A549 (cell line): ENCODE measurements around the gene DDAH2. TPM values are rescaled to one million over a fixed set of nuclear protein-coding genes. Genes with fewer than 3 reads are reported as not detected.

Experiments
- ATAC-seq, 2 experiments: fragments of 200-7000 bp in 1 of 2; fragments of >200 bp in 1 of 2; cut with Nextera tagmentation in 1 of 2; cut with Tn5 transposase in 1 of 2; 3 replicates each; pipeline versions ENCODE4 v1.8.0 to v1.9.1; 2018 to 2020; ENCODE audit warnings: mild to moderate bottlenecking in 1 of 2, moderate library complexity in 1 of 2
- CTCF ChIA-PET: fragments of 300-600 bp; sonication (Branson Sonifier 250); formaldehyde crosslinking; extraction: SDS; loops from one replicate; lab custom pipeline; 2021; ENCODE audit warnings: antibody characterized with exemption, inconsistent platforms; lab: Yijun Ruan, JAX
- POLR2A ChIA-PET: fragments of 350-600 bp; formaldehyde crosslinking; extraction: SDS; loops from one replicate; lab custom pipeline; 2021; ENCODE audit warnings: antibody characterized with exemption, inconsistent platforms; lab: Yijun Ruan, JAX
- DNase-seq, 2 experiments: peaks; one replicate each; pipeline versions ENCODE4 v3.0.0 to v3.0.0-alpha.2; 2011 to 2016; ENCODE audit warnings: low read depth in 1 of 2, low spot score in 1 of 2
- FAIRE-seq: peaks from 2 replicates; lab custom pipeline; 2011; peaks lifted over from hg19 to GRCh38; lab: Jason Lieb, UNC
- H3K27ac ChIP-seq, 2 experiments: fragments of >200 bp; sonication (Bioruptor Twin); formaldehyde crosslinking; 3 replicates each; pipeline ENCODE4 v1.5.1; 2016 to 2017
- H3K4me1 ChIP-seq: fragments of >200 bp; sonication (Bioruptor Twin); formaldehyde crosslinking; 3 replicates; pipeline ENCODE4 v1.6.1; 2016
- H3K4me2 ChIP-seq: fragments of >200 bp; sonication (Bioruptor Twin); formaldehyde crosslinking; 3 replicates; pipeline ENCODE4 v1.6.1; 2016
- H3K4me3 ChIP-seq: fragments of >200 bp; sonication (Bioruptor Twin); formaldehyde crosslinking; 3 replicates; pipeline ENCODE4 v1.5.1; 2016
- H3K9me3 ChIP-seq: fragments of >200 bp; sonication (Bioruptor Twin); formaldehyde crosslinking; 3 replicates; pipeline ENCODE4 v1.6.1; 2016
- CBX2 ChIP-seq: fragments of 200-600 bp; sonication (generic); IDR thresholded peaks from 2 replicates; pipeline ENCODE4 v1.6.1; 2016; ENCODE audit warnings: low read depth, mild to moderate bottlenecking, borderline replicate concordance
- CBX8 ChIP-seq: fragments of 200-600 bp; sonication (generic); IDR thresholded peaks from 2 replicates; pipeline ENCODE4 v1.6.1; 2016
- CEBPB ChIP-seq, 2 experiments: fragments of >200 bp in 1 of 2; sonication (Bioruptor Twin) in 1 of 2; formaldehyde crosslinking in 1 of 2; IDR thresholded peaks; 2 replicates each; pipeline ENCODE4 v1.6.1; 2012 to 2016
- EHF ChIP-seq: fragments of 250-450 bp; sonication (Bioruptor Pico); IDR thresholded peaks from 2 replicates; pipeline ENCODE4 v1.5.0; 2020; ENCODE audit warnings: mild to moderate bottlenecking
- ELK1 ChIP-seq: fragments of 150-350 bp; IDR thresholded peaks from 2 replicates; pipeline ENCODE4 v1.6.1; 2014; ENCODE audit warnings: low read depth, mild to moderate bottlenecking, low read length
- EP300 ChIP-seq, 2 experiments: fragments of >200 bp; sonication (Bioruptor Twin); formaldehyde crosslinking; IDR thresholded peaks; 2 replicates in 1 of 2; 3 replicates in 1 of 2; pipeline ENCODE4 v1.6.1; 2016 to 2017
- FOSB ChIP-seq: fragments of 250-450 bp; sonication (Bioruptor Pico); IDR thresholded peaks from 2 replicates; pipeline ENCODE4 v1.5.0; 2020; ENCODE audit warnings: mild to moderate bottlenecking, moderate library complexity
- GATA3 ChIP-seq: IDR thresholded peaks from 2 replicates; pipeline ENCODE4 v1.6.1; 2012; ENCODE audit warnings: borderline replicate concordance
- HOXA7 ChIP-seq: fragments of 250-450 bp; sonication (Bioruptor Pico); IDR thresholded peaks from 2 replicates; pipeline ENCODE4 v1.5.0; 2020; ENCODE audit warnings: mild to moderate bottlenecking, moderate library complexity
- HOXB5 ChIP-seq: fragments of 250-450 bp; sonication (Bioruptor Pico); IDR thresholded peaks from 2 replicates; pipeline ENCODE4 v1.5.0; 2020; ENCODE audit warnings: mild to moderate bottlenecking, moderate library complexity
- KDM1A ChIP-seq: fragments of 200-600 bp; sonication (generic); IDR thresholded peaks from 2 replicates; pipeline ENCODE4 v1.6.1; 2016; ENCODE audit warnings: low read depth, mild to moderate bottlenecking
- MYC ChIP-seq: IDR thresholded peaks from 2 replicates; pipeline ENCODE4 v1.6.1; 2012; ENCODE audit warnings: mild to moderate bottlenecking, inconsistent platforms, low read length, improper control_type of control experiment, borderline replicate concordance
- POLR2AphosphoS2 ChIP-seq: conservative IDR thresholded peaks from 2 replicates; pipeline ENCODE4 v1.6.1; 2012; ENCODE audit warnings: low read length, improper control_type of control experiment, inconsistent platforms
- RARB ChIP-seq: fragments of 250-450 bp; sonication (Bioruptor Pico); IDR thresholded peaks from 2 replicates; pipeline ENCODE4 v1.8.0; 2021; ENCODE audit warnings: mild to moderate bottlenecking, moderate library complexity
- RFX5 ChIP-seq: fragments of 450-650 bp; IDR thresholded peaks from 2 replicates; pipeline ENCODE4 v1.7.1; 2014; ENCODE audit warnings: antibody characterized with exemption, mild to moderate bottlenecking, moderate library complexity
- SMC3 ChIP-seq: fragments of >200 bp; sonication (Bioruptor Twin); formaldehyde crosslinking; IDR thresholded peaks from 3 replicates; pipeline ENCODE4 v1.6.1; 2018; ENCODE audit warnings: inconsistent platforms
- TP53 ChIP-seq: fragments of 250-450 bp; sonication (Bioruptor Pico); IDR thresholded peaks from 2 replicates; pipeline ENCODE4 v1.5.0; 2021; ENCODE audit warnings: mild to moderate bottlenecking, moderate library complexity
- USF2 ChIP-seq: fragments of 450-650 bp; IDR thresholded peaks from 2 replicates; pipeline ENCODE4 v1.6.1; 2014; ENCODE audit warnings: antibody characterized with exemption
- ZC3H11A ChIP-seq: fragments of 450-650 bp; IDR thresholded peaks from 2 replicates; pipeline ENCODE4 v1.6.1; 2014; ENCODE audit warnings: antibody characterized with exemption, mild to moderate bottlenecking
- ZFP36 ChIP-seq: fragments of 450-650 bp; IDR thresholded peaks from 2 replicates; pipeline ENCODE4 v1.6.1; 2014; ENCODE audit warnings: borderline replicate concordance; ENCODE audit not compliant: partially characterized antibody
- ZSCAN20 ChIP-seq: fragments of 250-450 bp; sonication (Bioruptor Pico); IDR thresholded peaks from 2 replicates; pipeline ENCODE4 v1.8.0; 2022; ENCODE audit warnings: mild to moderate bottlenecking, moderate library complexity
- WGBS: methylation state at CpG from one replicate; pipeline ENCODE4 v1.1.6; 2017; ENCODE audit errors: missing lambda C conversion rate; 5-methylcytosine and 5-hydroxymethylcytosine counted together
- polyA plus RNA-seq, 4 experiments: library from polyadenylated mRNA; depleted of rRNA in 3 of 4; stranded (reverse); fragments of >200 nt; fragmentation: RNase III in 1 of 4; extraction: RNeasy Plus Mini Kit Qiagen cat#74134 plus additional on column Dnase treatment in 1 of 4; gene quantifications; 2 replicates in 3 of 4; 3 replicates in 1 of 4; pipeline ENCODE4 v1.2.3, GENCODE V29; 2011 to 2017
- TF ChIP-seq, protein P1 (sequence below): fragments of 250-450 bp; sonication (Bioruptor Pico); IDR thresholded peaks from 2 replicates; pipeline ENCODE4 v1.5.0; 2020; ENCODE audit warnings: low read depth, mild to moderate bottlenecking, moderate library complexity
- TF ChIP-seq, protein P2 (sequence below): fragments of 200-600 bp; sonication (generic); IDR thresholded peaks from 2 replicates; pipeline ENCODE4 v1.6.1; 2016; ENCODE audit warnings: antibody characterized with exemption, mild to moderate bottlenecking, moderate library complexity
- TF ChIP-seq, protein P3 (sequence below): IDR thresholded peaks from 2 replicates; pipeline ENCODE4 v1.6.1; 2012
- TF ChIP-seq, protein P4 (sequence below): fragments of >200 bp; sonication (Bioruptor Twin); formaldehyde crosslinking; IDR thresholded peaks from 3 replicates; pipeline ENCODE4 v1.6.1; 2016

DDAH2 gene
- polyA plus RNA-seq, 2 of the 4 experiments (the other 2 are of a cell fraction), result 19.3 to 54.5 TPM

DNA sequence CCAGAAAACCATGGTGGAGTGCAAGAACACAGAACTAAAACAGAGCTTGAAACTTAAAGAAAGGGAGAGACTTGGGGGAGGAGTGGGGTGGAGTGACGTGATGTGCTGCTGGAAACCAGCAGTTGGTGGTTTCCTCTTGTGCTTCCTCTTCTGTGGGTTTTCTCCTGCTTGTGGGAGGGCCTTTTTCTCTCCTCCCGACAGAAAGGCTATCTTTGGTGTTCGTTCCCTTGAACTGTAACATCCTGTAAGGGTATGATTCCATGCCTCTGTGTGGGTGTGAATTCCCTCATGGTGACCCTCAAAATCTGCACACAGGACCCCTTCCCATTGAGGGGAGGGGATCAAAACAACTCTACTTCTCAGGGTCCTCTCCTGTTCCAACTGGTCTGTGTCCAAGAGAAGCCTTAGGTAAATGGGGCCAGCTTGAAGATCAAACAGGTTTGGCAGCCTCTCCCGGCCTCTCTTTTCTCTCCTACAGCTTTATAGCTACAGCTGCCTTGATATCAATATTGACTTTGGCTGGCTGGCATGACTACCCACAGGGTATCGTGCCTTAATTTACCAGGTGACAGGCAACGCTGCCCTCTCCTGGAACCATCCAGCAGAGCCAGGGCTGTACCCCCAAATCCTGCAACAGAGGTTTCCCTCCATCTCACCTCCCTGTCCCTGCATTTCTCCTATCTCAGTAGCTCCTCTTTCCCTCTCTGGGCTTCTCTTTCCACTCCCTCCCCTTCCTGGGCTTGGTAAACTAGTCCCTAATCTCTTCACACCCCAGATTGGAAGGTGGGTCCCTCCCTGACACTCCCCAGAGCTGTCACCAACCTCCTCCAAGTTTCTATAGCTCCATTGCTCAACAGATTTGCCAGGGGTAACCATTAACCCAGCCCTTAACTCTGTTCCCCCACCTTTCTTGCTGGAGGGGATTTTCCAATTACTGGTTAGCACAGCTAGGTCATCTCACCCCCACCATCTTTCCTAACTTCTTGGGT is 9.2 kb upstream of the DDAH2 start:
- CTCF ChIA-PET, result interaction anchor here (0.6 to 4.5 kb wide), 16 partner anchors 9 to 126 kb away, joined by 3 to 30 read pairs (median 4); partner anchors contain the start of genes DDAH2, MPIG6B and VARS1
- peak in 1 of 2 experiments; percentile 5; a peak in 2 of 6 replicates for ATAC-seq
- peaks cover 51% of the 10 kb centered on the region for H3K4me1 ChIP-seq
- TF ChIP-seq, protein P1, sequence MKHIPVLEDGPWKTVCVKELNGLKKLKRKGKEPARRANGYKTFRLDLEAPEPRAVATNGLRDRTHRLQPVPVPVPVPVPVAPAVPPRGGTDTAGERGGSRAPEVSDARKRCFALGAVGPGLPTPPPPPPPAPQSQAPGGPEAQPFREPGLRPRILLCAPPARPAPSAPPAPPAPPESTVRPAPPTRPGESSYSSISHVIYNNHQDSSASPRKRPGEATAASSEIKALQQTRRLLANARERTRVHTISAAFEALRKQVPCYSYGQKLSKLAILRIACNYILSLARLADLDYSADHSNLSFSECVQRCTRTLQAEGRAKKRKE (CRISPR knock-in tag), result no peak
- TF ChIP-seq ELK1 (no peak), GATA3 (0 out of 2 replicates have a peak, but pooled peaks have one; percentile 31), RFX5 (no peak), USF2 (no peak), CBX8 (no peak), ZC3H11A (no peak), EP300 (IDR thresholded peaks at IDR 0.05) (no peak), TP53 (no peak), ZFP36 (no peak), RARB (CRISPR knock-in tag) (no peak), HOXA7 (CRISPR knock-in tag) (no peak), EHF (CRISPR knock-in tag) (peak; percentile 26; the same call in 1 of the 2 replicates), POLR2AphosphoS2 (no peak), SMC3 (no peak), ZSCAN20 (CRISPR knock-in tag) (no peak), FOSB (CRISPR knock-in tag) (no peak), HOXB5 (CRISPR knock-in tag) (no peak), MYC (no peak), CEBPB (IDR thresholded peaks at IDR 0.05) (peak; percentile 42 to 87; a peak in 3 of 4 replicates), CBX2 (no peak), KDM1A (no peak)
- TF ChIP-seq, protein P2, sequence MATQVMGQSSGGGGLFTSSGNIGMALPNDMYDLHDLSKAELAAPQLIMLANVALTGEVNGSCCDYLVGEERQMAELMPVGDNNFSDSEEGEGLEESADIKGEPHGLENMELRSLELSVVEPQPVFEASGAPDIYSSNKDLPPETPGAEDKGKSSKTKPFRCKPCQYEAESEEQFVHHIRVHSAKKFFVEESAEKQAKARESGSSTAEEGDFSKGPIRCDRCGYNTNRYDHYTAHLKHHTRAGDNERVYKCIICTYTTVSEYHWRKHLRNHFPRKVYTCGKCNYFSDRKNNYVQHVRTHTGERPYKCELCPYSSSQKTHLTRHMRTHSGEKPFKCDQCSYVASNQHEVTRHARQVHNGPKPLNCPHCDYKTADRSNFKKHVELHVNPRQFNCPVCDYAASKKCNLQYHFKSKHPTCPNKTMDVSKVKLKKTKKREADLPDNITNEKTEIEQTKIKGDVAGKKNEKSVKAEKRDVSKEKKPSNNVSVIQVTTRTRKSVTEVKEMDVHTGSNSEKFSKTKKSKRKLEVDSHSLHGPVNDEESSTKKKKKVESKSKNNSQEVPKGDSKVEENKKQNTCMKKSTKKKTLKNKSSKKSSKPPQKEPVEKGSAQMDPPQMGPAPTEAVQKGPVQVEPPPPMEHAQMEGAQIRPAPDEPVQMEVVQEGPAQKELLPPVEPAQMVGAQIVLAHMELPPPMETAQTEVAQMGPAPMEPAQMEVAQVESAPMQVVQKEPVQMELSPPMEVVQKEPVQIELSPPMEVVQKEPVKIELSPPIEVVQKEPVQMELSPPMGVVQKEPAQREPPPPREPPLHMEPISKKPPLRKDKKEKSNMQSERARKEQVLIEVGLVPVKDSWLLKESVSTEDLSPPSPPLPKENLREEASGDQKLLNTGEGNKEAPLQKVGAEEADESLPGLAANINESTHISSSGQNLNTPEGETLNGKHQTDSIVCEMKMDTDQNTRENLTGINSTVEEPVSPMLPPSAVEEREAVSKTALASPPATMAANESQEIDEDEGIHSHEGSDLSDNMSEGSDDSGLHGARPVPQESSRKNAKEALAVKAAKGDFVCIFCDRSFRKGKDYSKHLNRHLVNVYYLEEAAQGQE, result no peak
- TF ChIP-seq, protein P3, sequence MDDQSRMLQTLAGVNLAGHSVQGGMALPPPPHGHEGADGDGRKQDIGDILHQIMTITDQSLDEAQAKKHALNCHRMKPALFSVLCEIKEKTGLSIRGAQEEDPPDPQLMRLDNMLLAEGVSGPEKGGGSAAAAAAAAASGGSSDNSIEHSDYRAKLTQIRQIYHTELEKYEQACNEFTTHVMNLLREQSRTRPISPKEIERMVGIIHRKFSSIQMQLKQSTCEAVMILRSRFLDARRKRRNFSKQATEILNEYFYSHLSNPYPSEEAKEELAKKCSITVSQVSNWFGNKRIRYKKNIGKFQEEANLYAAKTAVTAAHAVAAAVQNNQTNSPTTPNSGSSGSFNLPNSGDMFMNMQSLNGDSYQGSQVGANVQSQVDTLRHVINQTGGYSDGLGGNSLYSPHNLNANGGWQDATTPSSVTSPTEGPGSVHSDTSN, result no peak
- TF ChIP-seq, protein P4, sequence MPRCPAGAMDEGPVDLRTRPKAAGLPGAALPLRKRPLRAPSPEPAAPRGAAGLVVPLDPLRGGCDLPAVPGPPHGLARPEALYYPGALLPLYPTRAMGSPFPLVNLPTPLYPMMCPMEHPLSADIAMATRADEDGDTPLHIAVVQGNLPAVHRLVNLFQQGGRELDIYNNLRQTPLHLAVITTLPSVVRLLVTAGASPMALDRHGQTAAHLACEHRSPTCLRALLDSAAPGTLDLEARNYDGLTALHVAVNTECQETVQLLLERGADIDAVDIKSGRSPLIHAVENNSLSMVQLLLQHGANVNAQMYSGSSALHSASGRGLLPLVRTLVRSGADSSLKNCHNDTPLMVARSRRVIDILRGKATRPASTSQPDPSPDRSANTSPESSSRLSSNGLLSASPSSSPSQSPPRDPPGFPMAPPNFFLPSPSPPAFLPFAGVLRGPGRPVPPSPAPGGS, result no peak
- peak overlapping the region; percentile 99 for H3K4me2 ChIP-seq
- FAIRE-seq, result no peak
- peak; percentile 59 to 81 for DNase-seq
- under 1% methylated on average over 6 of the region's 6 CpGs for WGBS
- no peaks in the 10 kb centered on the region for H3K9me3 ChIP-seq
- peak overlapping the region; percentile 44; the same call in 1 of the 3 replicates for H3K4me3 ChIP-seq
- POLR2A ChIA-PET, result interaction anchor here (0.5 to 1.3 kb wide), 4 partner anchors 54 to 97 kb away, joined by 3 to 5 read pairs (median 4); partner anchors contain the start of genes BAG6, HSPA1A and HSPA1L
- H3K27ac ChIP-seq, result peak overlapping the region; percentile 94 to 99
